ENCODE data around the gene MYH14.
"Not testable (repeated sequence)": the region's sequence is repeated elsewhere in the genome, so short reads cannot be mapped to it uniquely, and the experiment has no call there.

MYH14 gene

DNA sequence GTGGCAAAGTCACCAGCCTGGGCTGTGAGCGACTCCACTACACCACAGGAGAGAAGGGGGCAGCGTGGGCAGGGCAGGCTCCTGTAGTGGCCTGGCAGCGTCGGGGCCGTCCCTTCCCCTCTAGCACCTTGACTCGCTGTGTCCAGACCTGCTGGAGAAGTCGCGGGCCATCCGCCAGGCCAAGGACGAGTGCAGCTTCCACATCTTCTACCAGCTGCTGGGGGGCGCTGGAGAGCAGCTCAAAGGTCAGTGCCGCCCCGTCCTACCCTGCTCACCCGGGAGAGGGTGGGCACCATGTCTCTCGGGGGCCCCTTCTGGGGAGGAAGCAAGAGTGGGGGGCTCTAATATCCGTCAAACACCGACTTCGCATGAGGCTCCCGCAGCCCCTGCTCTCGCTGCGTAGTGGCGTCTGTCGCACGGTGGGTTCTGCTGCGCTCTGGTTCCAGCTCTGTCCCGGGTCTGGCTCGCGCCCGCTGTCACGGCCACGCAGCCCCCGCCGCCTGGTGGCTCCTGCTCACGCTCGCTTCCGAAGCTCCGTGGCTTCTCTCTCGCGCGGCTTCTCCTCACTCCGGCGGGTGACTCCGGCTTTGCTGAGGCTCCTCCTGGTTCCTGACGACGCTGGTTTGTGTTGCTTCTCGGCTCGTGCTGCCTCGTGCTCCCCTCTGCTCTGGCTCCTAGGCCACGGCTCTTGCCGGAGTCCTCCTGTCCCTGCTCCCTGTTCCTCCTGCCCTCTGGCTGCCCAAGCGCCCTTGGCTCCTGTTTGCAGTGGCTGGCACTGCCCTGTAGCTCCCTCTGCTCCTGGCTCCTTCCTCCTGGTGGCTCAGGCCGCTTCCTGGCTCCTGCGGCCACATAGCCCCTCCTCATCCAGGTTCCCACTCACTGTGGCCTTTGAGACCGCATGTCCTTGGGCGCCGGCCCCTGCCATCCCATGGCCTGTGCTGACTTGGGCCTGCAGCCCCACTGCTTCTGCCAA lies 27.2 kb downstream of the MYH14 start:
- DNase-seq: no peak

DNA sequence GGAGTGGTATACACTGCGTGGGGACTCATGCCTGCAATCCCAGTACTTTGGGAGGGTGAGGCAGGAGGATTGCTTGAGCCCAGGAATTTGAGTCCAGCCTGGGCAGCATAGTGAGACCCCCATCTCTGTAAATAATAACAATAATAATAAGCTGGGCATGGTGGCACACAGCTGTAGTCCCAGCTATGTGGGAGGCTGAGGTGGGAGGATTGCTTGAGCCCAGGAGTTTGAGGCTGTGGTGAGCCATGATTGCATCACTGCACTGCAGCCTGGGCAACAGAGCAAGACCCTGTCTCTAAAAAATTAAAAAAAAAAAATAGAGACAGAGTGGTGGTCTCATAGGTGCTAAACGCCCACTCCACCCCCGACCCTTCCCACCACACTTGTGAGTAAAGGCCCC lies 28.0 kb downstream of the MYH14 start:
- not testable (repeated sequence) for DNase-seq

DNA sequence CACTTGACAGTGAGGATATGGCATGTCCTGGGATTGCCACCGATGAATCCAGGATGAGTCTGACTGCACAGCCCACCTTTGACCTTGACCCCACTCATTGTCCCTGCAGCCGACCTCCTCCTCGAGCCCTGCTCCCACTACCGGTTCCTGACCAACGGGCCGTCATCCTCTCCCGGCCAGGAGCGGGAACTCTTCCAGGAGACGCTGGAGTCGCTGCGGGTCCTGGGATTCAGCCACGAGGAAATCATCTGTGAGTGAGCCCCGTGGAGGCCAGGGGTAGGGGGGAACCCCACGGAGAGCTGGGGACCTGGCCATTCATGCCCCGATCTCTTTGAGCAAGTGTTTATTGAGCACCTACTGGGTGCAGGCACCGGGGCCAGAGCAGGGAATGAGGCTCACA lies 28.4 kb downstream of the MYH14 start:
- DNase-seq: no peak

DNA sequence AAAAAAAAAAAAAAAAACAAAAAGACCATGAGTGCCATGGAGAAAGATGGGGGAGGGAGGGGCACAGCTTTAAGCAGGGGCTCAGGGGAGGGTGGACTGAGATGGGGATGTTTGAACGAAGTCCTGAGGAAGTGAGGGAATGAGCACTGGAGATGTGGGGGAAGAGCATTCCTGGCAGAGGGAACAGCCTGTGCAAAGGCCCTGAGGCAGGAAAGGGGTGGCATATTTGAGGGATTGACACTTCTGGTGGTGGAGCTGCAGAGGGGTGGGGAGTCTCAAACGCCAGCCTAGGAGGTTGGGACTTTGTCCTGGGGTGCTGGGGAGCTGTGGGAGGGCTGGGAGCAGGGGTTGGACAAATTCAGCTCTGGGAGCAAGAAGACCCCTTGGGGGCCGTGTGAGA lies 29.2 kb downstream of the MYH14 start:
- DNase-seq: no peak

DNA sequence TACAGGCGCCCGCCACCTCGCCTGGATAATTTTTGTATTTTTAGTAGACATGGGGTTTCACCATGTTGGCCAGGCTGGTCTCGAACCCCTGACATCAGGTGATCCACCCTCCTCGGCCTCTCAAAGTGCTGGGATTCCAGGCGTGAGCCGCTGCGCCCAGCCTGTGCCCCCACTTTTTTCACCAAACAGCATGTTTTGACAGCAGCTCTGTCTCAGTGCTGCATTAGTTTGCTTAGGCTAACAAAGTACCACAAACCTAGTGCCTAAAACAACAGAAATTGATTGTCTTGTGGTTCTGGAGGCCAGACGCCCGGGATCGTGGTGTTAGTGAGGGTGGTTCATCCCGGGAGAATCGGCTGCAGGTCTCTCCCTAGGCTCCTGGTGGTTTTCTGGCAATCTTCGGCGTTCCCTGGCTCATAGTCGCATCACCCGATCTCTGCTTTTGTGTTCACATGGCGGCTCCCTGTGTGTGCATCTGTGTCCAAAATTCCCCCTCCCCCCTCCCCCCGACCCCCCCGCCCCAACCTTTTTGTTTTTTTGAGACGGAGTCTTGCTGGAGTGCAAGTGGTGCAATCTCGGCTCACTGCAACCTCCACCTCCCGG lies 30.0 kb downstream of the MYH14 start:
- DNase-seq: no peak

DNA sequence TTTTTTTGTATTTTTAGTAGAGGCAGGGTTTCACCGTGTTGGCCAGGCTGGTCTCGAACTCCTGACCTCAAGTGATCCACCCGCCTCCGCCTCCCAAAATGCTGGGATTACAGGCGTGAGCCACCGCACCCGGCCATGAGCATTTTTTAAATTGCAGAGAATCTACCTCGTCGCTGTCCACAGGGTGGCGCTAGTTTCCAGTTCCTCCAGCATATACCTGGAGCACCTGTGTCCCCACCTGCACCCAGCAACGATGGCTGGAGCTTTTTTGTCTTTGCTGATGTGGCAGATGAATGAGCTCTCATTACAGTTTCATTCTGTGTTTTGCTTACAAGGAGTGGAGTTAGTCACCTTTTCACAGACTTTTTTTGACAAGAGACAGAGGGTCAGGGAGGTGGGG lies 34.1 kb downstream of the MYH14 start:
- DNase-seq: not testable (repeated sequence)

DNA sequence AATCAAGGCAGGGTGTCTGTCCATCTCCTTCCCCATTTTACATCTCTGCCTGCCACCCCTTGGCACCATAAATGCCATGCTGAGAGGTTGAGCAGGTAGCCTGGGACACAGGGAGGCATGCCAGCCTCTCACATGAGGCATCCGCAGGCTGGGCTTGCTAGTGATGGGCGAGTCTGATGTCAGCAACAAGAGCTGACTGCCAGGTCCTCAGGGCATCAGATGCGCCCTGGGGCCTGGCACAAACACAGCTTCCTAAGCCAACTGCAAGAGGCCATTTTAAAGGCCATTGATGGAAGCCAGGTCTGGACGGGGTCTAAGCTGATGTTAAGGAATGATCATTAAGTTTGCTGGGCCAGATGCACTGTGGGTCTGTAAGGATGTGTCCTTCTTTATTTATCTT lies 34.6 kb downstream of the MYH14 start:
- no peak for DNase-seq

DNA sequence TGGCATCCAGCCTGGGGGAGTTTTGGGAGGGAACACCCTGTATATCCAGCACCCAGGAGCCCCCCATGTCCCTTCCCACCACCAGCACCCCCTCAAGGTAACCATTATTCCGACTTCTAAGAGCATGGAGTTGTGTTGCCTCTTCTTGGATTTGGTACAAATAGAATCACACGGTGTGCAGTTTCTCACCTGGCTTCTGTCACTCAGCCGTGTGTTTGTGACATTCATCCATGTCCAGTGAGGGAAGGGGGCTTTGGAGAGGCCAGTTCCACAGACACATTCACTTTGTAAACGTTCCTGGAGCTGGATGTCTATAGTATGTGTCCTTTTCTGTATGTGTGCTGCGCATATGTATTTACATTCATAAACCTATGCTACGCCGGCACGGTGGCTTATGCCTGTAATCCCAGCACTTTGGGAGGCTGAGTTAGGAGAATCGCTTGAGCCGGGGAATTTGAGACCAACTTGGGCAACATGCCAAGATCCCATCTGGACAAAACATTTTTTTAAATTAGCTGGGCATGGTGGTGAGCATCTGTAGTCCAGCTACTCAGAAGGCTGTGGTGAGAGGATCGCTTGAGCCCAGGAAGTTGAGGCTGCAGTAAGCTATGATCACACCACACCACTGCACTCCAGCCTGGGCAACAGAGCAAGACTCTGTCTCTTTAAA lies 36.6 kb downstream of the MYH14 start:
- no peak for DNase-seq

DNA sequence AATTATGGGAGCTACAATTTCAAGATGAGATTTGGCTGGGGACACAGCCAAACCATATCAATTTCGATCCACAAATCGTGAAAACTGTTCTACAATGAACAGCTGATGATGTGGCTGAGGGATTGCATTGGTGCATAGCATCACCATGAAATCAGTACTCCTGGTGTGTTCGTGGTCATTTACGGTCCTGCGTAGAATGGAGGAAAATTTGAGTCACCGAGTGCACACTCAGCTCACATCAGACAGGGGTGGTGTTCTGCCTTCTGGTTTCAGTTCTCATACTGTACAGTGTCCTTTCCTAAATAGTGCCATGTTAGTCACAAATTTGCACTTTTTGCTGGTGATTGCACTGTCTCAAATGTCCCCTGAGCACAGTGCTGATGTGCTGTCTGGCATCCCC lies 39.2 kb downstream of the MYH14 start:
- DNase-seq: no peak

DNA sequence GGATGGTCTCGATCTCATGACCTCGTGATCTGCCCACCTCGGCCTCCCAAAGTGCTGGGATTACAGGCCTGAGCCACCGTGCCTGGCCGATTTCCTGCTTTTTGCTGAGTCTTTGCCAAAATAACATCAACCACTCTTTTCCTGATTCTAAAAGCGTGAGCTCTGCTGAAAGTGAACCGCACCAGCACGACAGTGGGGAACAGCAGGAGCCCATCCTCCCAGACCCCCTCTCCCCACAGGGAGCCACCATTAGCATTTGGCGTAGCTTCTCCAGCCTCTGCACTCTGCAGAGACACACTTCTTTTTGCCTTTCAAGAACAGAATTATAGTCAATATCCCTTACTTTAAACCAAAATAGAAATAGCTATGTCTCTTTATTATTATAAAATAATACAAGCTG lies 41.3 kb downstream of the MYH14 start:
- no peak for DNase-seq

DNA sequence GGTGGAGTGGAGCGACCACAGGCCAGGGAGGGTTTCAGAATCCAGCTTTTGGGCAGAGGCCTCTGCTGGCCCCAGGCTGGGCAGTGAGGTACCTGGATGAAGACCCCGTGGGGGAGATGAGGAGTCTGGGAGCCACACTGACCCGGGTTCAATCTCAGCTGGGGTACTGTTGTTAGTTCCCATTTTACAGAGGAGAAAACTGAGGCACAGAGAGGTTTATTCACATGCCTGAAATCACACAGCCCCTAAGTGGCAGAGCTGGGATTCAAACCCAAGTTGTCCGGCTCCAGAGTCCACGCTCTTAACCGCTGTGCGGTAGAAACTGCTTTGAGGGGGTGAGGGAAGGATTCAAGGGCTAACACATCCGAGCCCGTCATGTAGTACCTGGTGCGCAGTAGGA lies 45.0 kb downstream of the MYH14 start:
- no peak for DNase-seq

DNA sequence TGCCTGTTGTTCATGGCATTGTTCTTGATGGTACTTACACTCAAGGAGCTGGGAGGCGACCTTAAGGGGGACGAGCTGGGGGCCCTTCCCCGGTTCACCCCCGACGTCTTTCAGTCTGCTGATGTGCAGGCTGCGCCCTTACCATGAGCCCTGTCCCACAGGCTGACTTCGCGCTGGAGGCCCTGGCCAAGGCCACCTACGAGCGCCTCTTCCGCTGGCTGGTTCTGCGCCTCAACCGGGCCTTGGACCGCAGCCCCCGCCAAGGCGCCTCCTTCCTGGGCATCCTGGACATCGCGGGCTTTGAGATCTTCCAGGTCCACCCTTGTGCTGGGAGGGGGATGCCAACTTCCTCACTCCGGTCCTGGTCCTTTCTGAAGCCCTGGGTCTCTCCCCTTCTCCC lies 45.4 kb downstream of the MYH14 start:
- no peak for DNase-seq

DNA sequence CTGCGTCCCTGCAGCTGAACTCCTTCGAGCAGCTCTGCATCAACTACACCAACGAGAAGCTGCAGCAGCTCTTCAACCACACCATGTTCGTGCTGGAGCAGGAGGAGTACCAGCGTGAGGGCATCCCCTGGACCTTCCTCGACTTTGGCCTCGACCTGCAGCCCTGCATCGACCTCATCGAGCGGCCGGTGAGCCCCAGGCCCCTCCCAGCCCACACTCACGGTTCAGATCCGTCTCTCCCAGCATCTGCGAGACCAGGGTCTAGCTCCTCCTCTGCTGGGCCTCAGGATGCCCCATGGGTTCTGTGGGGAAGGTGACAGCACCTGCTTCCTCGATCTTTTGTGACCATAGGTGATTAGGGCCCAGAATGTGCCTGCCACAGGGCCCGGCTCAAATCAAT lies 46.2 kb downstream of the MYH14 start:
- no peak for DNase-seq

DNA sequence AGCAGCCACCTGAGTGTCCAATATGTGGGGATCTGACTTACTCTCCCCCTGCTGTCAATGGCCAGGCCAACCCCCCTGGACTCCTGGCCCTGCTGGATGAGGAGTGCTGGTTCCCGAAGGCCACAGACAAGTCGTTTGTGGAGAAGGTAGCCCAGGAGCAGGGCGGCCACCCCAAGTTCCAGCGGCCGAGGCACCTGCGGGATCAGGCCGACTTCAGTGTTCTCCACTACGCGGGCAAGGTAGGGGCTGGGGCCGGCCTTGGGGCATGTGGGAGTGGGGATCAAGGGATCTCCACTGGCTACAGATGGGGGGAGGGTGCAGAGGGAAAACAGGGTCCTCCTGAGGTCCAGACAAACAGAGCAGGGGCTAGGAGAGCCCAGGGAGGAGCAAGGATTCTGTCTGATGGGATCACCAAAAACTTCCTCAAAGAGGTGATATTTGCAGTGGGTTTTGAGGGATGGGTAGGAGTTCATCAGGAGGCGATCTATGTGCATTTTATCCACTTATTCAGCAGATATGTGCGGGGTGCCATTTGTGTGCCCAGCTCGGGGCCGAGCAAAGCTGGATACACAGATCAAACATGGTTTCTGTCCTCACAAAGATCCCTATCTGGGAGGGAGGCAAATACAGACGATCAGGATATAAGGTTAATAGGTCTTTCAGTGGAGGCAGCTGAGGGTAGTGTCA lies 47.2 kb downstream of the MYH14 start:
- no peak for DNase-seq

DNA sequence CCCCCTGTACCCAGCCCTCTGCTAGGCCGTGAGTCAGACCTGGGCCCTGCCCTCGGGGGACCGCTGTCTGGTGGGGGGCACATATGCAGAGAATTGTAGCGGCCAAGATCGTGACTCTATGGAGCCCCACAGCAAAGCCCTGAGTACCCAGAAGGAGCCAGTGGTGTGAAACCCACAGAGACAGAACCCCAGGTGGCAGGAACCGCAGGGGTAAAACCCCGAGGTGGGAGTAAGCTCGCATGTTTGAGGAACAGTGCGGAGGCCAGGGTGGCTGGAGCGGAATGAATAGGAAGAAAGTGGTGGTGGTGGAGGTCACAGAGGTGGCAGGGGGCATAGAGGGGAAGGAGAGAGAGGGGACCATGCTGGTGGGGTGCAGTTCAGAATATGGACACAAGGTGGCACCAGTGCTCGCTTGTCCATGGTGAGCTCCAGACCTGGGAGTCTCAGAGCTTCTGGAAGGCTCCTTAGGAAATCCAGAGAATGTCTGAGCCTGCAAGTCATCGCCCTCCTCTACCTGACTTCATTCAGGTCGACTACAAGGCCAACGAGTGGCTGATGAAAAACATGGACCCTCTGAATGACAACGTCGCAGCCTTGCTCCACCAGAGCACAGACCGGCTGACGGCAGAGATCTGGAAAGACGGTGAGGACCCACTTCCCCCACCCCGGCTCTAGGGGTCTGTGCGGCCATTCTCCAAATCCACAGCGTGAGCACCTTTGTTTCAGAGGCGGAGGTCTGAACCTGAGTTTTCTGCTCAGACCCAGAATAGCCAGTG lies 48.9 kb downstream of the MYH14 start:
- DNase-seq: peak; percentile 3 to 5

DNA sequence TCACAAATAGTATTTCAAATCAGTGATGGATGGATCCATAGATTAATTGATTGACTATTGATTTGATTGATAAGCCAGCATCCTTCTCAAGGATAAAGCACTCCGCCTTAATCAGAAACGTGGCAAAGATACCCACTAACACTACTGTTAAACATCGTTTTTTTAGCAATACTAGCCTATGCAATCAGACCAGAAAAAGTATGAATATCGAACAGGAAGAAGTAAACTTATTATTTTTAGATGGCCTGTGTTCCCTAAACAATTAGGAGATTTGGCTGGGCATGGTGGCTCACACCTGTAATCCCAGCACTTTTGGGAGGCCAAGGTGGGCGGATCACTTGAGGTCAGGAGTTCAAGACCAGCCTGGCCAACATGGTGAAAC lies 49.5 kb downstream of the MYH14 start:
- no peak for DNase-seq

DNA sequence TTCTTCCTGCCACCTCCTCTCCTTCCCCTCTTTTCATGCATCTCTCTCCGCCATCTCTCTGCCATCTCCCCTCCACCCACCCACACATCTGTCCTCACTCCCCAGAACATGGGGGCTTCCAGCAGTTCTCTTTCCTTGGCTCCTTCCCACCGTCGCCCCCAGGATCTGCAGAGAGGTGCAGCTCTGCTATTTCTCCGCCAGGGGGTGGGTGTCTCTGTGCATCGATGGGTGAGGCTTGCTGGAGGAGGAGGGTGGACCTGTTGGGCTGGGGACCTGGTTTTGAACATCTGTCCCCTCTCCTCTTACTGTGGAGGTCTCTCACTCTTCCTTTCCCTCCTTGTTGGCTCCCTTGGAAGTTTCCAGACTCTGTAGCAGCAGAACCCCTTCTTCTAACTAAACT lies 51.7 kb downstream of the MYH14 start:
- DNase-seq: no peak

DNA sequence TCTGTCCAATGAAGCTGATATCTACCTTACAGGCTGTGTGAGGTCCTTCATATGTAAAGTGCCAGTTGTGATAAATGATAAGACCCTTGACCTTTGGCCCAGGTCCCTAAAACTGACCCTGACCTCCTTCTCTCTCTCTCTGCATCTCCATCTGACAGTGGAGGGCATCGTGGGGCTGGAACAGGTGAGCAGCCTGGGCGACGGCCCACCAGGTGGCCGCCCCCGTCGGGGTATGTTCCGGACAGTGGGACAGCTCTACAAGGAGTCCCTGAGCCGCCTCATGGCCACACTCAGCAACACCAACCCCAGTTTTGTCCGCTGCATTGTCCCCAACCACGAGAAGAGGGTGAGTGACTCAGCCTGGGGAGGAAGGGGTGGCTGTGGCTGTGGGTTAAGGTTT lies 53.7 kb downstream of the MYH14 start:
- DNase-seq: no peak

DNA sequence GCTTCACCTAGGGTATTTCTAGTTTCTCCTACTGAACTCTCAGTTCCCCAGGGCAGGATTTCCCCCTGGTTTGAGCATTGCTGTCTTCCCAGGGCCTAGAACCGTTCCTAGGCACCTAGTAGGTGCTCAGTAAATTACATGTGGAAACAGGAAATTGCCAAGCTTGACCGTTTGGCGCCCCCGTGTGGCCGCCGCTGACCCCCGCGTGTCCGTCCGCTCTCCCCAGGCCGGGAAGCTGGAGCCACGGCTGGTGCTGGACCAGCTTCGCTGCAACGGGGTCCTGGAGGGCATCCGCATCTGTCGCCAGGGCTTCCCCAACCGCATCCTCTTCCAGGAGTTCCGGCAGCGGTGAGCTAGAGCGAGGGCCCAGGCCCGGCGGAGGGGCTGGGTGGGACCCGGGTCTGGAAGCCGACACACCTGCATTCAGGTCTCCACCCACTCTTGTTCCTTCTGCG lies 55.5 kb downstream of the MYH14 start:
- peak in 1 of 2 donors; percentile 3 for DNase-seq

DNA sequence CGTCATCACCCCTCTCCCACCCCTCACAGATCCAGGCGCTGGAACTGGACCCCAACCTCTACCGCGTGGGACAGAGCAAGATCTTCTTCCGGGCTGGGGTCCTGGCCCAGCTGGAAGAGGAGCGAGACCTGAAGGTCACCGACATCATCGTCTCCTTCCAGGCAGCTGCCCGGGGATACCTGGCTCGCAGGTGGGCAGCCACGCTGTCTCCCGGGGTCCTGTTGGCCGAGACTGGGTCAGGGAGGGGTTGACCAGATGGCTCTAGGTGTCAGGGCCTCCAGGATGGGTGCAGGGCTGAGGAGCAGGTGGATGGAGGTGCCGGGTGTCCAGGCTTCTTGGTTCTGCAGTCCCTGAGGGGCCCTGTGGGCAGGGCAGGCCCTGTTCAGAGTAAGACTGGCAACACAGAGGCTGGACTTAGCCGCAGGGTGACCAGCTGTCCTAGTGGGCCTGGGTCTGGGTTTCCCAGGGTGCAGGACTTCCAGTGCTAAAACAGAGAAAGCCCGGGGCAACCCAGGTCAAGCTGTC lies 58.1 kb downstream of the MYH14 start:
- DNase-seq: no peak

DNA sequence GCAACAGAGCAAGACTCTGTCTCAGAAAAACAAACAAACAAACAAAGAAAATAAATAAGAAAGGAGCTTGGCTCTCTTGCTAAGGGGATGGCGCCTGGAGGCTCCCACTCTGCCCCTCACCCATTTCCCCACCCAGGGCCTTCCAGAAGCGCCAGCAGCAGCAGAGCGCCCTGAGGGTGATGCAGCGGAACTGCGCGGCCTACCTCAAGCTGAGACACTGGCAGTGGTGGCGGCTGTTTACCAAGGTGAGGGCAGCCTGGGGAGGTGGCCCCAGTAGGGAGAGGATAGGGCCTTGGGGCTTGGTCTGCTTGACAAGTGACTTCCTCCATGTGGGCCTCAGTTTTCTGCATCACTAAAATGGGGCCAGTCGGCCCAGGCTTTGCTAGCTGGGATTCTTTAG lies 59.8 kb downstream of the MYH14 start:
- DNase-seq: no peak

All from CD4-positive, alpha-beta T cell treated with Interleukin-1 beta for 1 hour (primary cell).